PFSK-1 (cell line): Measurements from ENCODE around the gene PRDM1.

ENCODE experiments used
- POLR2AphosphoS5 ChIP-seq: IDR thresholded peaks from 2 replicates; pipeline ENCODE4 v1.6.1; 2012; ENCODE audit warnings: low read depth, mild to moderate bottlenecking, control low read depth, low read length, moderate library complexity
- REST ChIP-seq, 2 experiments: IDR thresholded peaks; 2 replicates each; pipeline versions ENCODE4 v1.6.1 to v1.8.0; 2011 to 2012; ENCODE audit warnings: low read depth in 2 of 2, low read length in 2 of 2, control low read depth in 1 of 2, inconsistent platforms in 1 of 2, mild to moderate bottlenecking in 1 of 2, moderate library complexity in 1 of 2; ENCODE audit not compliant: insufficient read depth in 1 of 2
- SIN3A ChIP-seq: IDR thresholded peaks from 2 replicates; pipeline ENCODE4 v1.6.1; 2012; ENCODE audit warnings: mild to moderate bottlenecking, low read length, moderate library complexity, borderline replicate concordance; ENCODE audit not compliant: insufficient read depth

DNA sequence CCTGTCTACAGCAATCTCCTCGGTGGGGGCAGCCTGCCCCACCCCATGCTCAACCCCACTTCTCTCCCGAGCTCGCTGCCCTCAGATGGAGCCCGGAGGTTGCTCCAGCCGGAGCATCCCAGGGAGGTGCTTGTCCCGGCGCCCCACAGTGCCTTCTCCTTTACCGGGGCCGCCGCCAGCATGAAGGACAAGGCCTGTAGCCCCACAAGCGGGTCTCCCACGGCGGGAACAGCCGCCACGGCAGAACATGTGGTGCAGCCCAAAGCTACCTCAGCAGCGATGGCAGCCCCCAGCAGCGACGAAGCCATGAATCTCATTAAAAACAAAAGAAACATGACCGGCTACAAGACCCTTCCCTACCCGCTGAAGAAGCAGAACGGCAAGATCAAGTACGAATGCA, 19.4 kb downstream of the PRDM1 start:
- TF ChIP-seq POLR2AphosphoS5 (no peak), SIN3A (no peak), REST (IDR thresholded peaks at IDR 0.05; ENCODE audit: insufficient read depth in 1 of 2, low read depth in 2 of 2, low read length in 2 of 2) (no peak)
